ENCODE data around the gene MVD.

The MVD gene

GRCh38 chr16:88649924-88650748, 12.8 kb downstream of the MVD start:
- H3K27ac ChIP-seq = no peak overlapping the region
- H3K4me1 ChIP-seq = peaks cover 6% of the 10 kb centered on the region
- H3K4me2 ChIP-seq (ENCODE audit: low read length) = peak overlapping the region; percentile 34
- H2AFZ ChIP-seq = no peak overlapping the region
- TF ChIP-seq CTCF (IDR thresholded peaks at IDR 0.05) = no peak
- H3K9me3 ChIP-seq (ENCODE audit: control insufficient read depth, low read length) = no peaks in the 10 kb centered on the region
- H3K4me3 ChIP-seq (ENCODE audit: low read depth, low read length) = peak overlapping the region; percentile 51
- H3K9ac ChIP-seq = no peak overlapping the region
- no peaks in the 10 kb centered on the region for H3K27me3 ChIP-seq (ENCODE audit: control insufficient read depth, insufficient read depth, low read length)
- no peaks in the 10 kb centered on the region for H3K79me2 ChIP-seq
- H3K36me3 ChIP-seq (ENCODE audit: control insufficient read depth, insufficient read depth, low read length) = no peaks in the 10 kb centered on the region

GRCh38 chr16:88649195-88649923, 13.5 kb downstream of the MVD start:
- no peaks in the 10 kb centered on the region for H3K36me3 ChIP-seq (ENCODE audit: control insufficient read depth, insufficient read depth, low read length)
- no peaks in the 10 kb centered on the region for H3K79me2 ChIP-seq
- H3K4me2 ChIP-seq (ENCODE audit: low read length) = no peak overlapping the region
- H3K4me1 ChIP-seq = peaks cover 6% of the 10 kb centered on the region
- H3K27ac ChIP-seq = no peak overlapping the region
- no peaks in the 10 kb centered on the region for H3K27me3 ChIP-seq (ENCODE audit: control insufficient read depth, insufficient read depth, low read length)
- no peak overlapping the region for H2AFZ ChIP-seq
- no peak for TF ChIP-seq CTCF (IDR thresholded peaks at IDR 0.05)
- H3K9me3 ChIP-seq (ENCODE audit: control insufficient read depth, low read length) = no peaks in the 10 kb centered on the region
- H3K9ac ChIP-seq = no peak overlapping the region
- H3K4me3 ChIP-seq (ENCODE audit: low read depth, low read length) = no peak overlapping the region

- no peaks in the 10 kb centered on the region for H3K79me2 ChIP-seq
- H3K4me2 ChIP-seq (ENCODE audit: low read length) = no peak overlapping the region
- H3K9me3 ChIP-seq (ENCODE audit: control insufficient read depth, low read length) = no peaks in the 10 kb centered on the region
- no peak overlapping the region for H3K9ac ChIP-seq
- peaks cover 6% of the 10 kb centered on the region for H3K4me1 ChIP-seq
- no peaks in the 10 kb centered on the region for H3K36me3 ChIP-seq (ENCODE audit: control insufficient read depth, insufficient read depth, low read length)
- H3K27me3 ChIP-seq (ENCODE audit: control insufficient read depth, insufficient read depth, low read length) = no peaks in the 10 kb centered on the region
- H3K27ac ChIP-seq = no peak overlapping the region
- no peak overlapping the region for H3K4me3 ChIP-seq (ENCODE audit: low read depth, low read length)
- TF ChIP-seq CTCF (IDR thresholded peaks at IDR 0.05) = no peak
- H2AFZ ChIP-seq = no peak overlapping the region
These were observed 15.5 kb downstream of the MVD start for GRCh38 chr16:88647178-88648070.

- TF ChIP-seq CTCF (IDR thresholded peaks at IDR 0.05) = no peak
- Histone ChIP-seq H3K9me3 (ENCODE audit: control insufficient read depth, low read length) (no peaks in the 10 kb centered on the region), H2AFZ (no peak overlapping the region), H3K36me3 (ENCODE audit: control insufficient read depth, insufficient read depth, low read length) (no peaks in the 10 kb centered on the region), H3K4me1 (peaks cover 4% of the 10 kb centered on the region), H3K9ac (no peak overlapping the region), H3K4me3 (ENCODE audit: low read depth, low read length) (no peak overlapping the region), H3K79me2 (no peaks in the 10 kb centered on the region), H3K4me2 (ENCODE audit: low read length) (no peak overlapping the region), H3K27ac (no peak overlapping the region), H3K27me3 (ENCODE audit: control insufficient read depth, insufficient read depth, low read length) (no peaks in the 10 kb centered on the region)
These were observed 16.4 kb downstream of the MVD start for GRCh38 chr16:88646345-88647034.
